Measurements from ENCODE around the gene CAPN2. TPM values are rescaled to one million over a fixed set of nuclear protein-coding genes. Genes with fewer than 3 reads are reported as not detected.

CAPN2 gene
- total RNA-seq, 1 donor from 2014 or later = 98.6 TPM

GRCh38 chr1:223775054-223775453 lies 62.7 kb downstream of the CAPN2 start:
- H3K9me3 Mint-ChIP-seq = no peaks in the 10 kb centered on the region
- peaks cover 32% of the 10 kb centered on the region for H3K36me3 Mint-ChIP-seq (ENCODE audit: low read depth)
- H3K27me3 Mint-ChIP-seq (ENCODE audit: low read depth) = no peaks in the 10 kb centered on the region
- no peak overlapping the region for H3K4me3 Mint-ChIP-seq
- TF ChIP-seq CTCF (conservative IDR thresholded peaks at IDR 0.05) = no peak
- H3K27ac Mint-ChIP-seq (ENCODE audit: unreplicated experiment) = no peak overlapping the region
- DNase-seq (ENCODE audit: low read depth, low spot score) = no peak
- H3K4me1 Mint-ChIP-seq = peaks cover 22% of the 10 kb centered on the region

- Mint-ChIP-seq H3K27me3 (ENCODE audit: low read depth) (no peaks in the 10 kb centered on the region), H3K4me3 (no peak overlapping the region), H3K9me3 (no peaks in the 10 kb centered on the region), H3K4me1 (peaks cover 24% of the 10 kb centered on the region), H3K27ac (ENCODE audit: unreplicated experiment) (no peak overlapping the region), H3K36me3 (ENCODE audit: low read depth) (peaks cover 35% of the 10 kb centered on the region)
- no peak for DNase-seq (ENCODE audit: low read depth, low spot score)
- TF ChIP-seq CTCF (conservative IDR thresholded peaks at IDR 0.05) = no peak
Observed at GRCh38 chr1:223775711-223776074, 63.4 kb downstream of the CAPN2 start.

GRCh38 chr1:223776075-223776814 lies 63.9 kb downstream of the CAPN2 start:
- Mint-ChIP-seq H3K4me1 (peaks cover 25% of the 10 kb centered on the region), H3K9me3 (no peaks in the 10 kb centered on the region), H3K27ac (ENCODE audit: unreplicated experiment) (peak overlapping the region; percentile 31), H3K27me3 (ENCODE audit: low read depth) (no peaks in the 10 kb centered on the region), H3K36me3 (ENCODE audit: low read depth) (peaks cover 35% of the 10 kb centered on the region), H3K4me3 (no peak overlapping the region)
- DNase-seq (ENCODE audit: low read depth, low spot score) = no peak
- no peak for TF ChIP-seq CTCF (conservative IDR thresholded peaks at IDR 0.05)

GRCh38 chr1:223776826-223777454 lies 64.6 kb downstream of the CAPN2 start:
- Mint-ChIP-seq H3K27me3 (ENCODE audit: low read depth) (no peaks in the 10 kb centered on the region), H3K9me3 (no peaks in the 10 kb centered on the region), H3K27ac (ENCODE audit: unreplicated experiment) (no peak overlapping the region), H3K4me3 (no peak overlapping the region), H3K4me1 (peaks cover 23% of the 10 kb centered on the region), H3K36me3 (ENCODE audit: low read depth) (peaks cover 32% of the 10 kb centered on the region)
- no peak for DNase-seq (ENCODE audit: low read depth, low spot score)
- TF ChIP-seq CTCF (conservative IDR thresholded peaks at IDR 0.05) = no peak

- H3K4me1 Mint-ChIP-seq = peaks cover 13% of the 10 kb centered on the region
- H3K36me3 Mint-ChIP-seq (ENCODE audit: low read depth) = peaks cover 20% of the 10 kb centered on the region
Observed at GRCh38 chr1:223780318-223780717, 68.0 kb downstream of the CAPN2 start.

More at GRCh38 chr1:223780318-223780717, 68.0 kb downstream of the CAPN2 start:
- Mint-ChIP-seq H3K4me3 (no peak overlapping the region), H3K27ac (ENCODE audit: unreplicated experiment) (peak overlapping the region; percentile 46), H3K9me3 (no peaks in the 10 kb centered on the region), H3K27me3 (ENCODE audit: low read depth) (no peaks in the 10 kb centered on the region)
- no peak for TF ChIP-seq CTCF (conservative IDR thresholded peaks at IDR 0.05)
- DNase-seq (ENCODE audit: low read depth, low spot score) = no peak
